ENCODE measurements around the gene VSTM2B.

VSTM2B gene

DNA sequence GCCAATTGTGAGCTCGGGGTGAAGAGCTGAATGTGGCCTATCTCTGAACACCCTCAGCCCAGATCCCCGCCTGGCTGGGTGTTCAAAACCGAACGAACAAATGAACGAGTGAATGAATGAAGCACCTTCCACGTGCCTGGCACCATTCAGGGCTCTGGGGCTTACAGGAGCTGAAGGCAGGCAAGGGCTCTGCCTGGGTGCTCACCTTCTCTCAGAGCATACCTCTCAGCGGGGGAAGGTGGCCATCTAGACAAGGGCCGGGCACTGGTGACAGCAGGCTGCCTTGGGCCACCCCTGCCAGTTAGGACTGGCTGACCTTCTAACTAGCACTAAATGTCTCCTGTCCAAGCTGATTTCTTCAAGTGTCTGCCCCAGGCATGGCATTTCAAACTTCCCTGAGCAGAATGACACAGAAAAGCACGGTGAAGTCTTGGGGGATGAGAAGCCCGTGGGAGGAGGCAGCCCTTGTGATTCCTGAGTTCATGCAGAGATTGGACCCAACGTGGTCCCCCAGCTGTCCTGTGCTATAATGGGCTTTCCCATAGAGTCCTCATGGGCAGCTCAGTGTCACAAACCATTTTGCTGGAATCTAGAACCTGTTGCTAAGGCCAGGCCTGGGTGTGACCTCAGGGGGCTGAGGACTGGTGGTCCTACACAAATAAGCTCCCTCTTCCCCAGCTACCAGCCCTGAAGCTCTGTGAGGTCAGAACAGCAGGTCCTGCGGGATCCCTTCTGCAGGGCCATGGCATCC, 27.9 kb upstream of the VSTM2B start:
- no peak for DNase-seq

DNA sequence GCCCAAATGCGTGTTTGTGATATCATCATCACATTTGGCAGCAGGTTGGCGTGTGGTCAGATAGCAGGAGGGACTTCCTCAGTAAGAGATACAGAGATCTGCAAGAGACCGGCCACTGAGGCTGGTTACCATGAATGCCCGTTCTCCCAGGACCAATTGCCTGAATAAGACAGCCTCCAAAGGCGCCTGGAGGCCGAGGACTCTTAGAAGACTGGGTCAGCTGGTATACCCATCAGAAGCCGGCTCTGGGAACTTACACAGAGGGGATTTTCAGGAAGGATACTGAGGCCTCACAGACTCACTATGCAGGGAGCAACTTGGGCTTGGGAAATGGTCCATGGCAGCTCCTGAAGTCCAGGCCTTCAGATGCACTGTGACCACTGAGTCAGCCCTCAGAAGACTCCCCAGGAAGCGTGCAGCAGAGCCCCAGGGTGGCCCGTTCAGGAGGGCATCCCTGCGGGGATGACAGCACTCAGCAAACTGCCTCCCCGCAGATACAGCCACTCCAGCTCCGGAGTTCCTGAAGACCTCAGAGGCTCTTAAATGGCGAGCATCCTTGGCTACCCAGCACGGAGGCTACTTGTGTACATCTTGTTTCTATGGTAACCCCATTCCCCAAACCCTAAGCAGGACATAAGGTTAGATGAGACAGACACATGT, 26.4 kb upstream of the VSTM2B start:
- DNase-seq, result no peak

DNA sequence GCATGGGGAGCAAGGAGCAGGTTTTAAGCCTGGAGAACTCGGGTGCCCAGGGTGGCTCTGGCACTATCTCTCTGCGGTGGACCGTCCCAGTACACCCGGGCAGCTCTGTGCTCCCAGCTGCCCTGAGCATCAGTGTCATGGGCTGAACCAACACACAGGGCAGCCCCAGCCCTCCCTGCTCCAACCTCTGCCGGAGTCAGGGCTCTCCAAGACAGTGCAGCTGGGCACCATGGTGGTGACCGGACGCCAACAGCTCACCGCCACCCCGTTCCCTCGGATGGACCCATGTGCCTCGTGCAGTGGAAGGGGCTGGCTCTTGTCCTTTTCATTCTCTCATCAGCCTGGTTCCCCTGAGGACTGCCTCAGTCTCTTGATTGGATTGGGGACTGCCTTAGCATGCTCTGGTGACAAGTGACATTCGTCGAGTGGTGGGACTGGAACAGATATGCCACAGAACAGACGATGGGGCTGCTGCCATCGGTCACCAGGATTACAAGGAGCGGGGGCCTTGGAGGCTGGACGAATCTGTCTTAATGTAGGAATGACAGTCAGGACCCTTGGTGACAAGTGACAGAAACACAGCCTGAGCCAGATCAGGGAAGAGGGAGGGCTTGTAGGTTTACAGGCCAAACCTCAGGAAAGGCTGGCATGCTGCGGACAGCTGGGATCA, 25.7 kb upstream of the VSTM2B start:
- DNase-seq, result no peak

DNA sequence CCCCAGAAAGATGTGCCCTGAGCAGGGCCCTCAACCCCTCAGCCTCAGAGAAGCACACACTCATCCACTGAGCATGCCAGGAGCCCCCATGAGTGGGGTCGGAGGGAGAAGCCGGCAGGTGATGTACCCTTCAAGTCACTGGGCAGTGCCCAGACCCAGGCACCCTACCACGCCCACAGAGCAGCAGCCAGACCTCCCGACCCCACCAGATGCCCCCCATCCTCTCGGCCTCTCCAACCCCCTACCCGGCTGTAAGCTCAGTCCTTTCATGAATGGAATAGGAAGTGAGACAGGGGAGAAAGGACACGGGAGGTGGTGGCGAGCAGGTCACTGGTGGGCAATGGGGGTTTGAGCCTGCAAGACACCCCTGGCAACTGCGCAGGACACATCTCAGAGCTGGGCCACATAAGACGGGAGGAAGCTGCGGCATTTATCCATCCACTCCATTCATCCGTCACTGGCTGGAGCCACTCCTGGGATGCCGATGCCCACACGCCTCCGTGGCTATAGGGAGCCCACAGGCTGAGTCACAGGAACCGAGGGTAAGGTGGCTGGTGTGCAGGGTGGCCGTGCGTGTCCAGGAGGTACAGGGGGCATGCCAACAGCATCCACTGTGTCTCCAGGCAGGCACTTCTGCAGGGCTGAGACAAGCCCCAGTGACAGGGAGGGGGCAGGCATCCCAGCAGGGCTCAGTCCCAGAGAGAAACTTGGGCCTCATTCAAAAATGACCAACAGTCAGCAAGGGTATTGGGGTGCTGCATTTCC, 23.8 kb upstream of the VSTM2B start:
- no peak for DNase-seq

DNA sequence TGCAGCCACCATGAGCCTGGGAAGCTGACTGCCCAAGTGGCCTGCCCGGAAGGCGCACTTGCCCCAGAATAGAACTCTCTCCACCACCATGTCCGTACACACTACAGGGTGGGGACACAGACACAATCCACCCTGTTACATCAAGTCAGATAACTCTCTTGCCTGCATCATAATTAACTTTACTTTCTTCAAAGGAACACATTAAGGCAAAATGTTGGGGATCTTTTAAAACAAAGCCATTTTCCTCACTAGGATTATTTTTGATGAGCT, 23.3 kb upstream of the VSTM2B start:
- no peak for DNase-seq

DNA sequence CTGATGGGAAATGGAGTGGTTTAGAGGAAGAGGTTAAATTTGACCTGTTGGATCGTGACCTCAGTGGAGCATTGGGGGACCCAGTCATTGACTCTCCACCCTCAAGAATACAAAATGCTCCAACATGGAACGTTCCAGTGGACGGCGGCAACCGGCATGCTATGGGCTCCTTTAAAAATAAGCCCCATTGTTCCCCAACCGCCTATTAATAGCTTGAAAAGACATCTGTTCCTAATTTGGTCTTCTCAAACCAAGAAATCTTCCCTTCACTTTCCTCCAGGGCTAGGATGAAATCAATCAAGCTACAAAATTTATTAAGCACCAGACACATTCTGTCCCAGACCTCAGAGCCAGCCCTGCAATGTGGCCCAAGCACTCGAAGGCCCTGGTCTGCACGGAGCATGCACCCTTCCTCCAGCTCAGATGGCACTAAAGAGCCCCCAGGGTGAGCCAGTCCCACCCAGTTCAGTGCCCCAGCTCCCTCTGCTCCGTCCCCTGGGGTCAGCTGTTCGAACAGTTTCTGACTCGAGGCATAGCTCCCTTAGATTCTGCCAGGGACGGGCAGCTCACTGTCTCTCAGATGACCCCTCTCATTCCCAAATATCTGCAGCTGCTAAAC, 22.5 kb upstream of the VSTM2B start:
- DNase-seq, result no peak

DNA sequence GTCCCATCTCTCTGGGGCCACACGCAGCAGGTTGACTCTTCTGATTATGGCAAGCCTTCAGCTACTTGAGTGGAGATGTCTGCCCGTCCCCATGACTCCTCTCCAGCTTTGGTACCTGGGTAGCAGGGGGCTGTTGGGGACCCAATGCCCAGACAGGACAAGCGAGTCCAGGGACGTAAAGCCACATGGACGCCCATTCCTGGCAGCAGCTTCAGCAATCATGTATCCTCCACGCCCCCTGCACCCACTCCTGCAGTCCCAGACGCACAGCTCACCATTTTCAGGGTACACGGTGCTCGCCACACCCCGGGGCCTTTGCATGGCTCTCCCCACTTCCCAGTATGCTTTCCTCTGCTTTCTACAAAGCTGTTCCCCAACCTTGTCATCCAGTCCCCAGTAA, 22.0 kb upstream of the VSTM2B start:
- DNase-seq, result no peak

DNA sequence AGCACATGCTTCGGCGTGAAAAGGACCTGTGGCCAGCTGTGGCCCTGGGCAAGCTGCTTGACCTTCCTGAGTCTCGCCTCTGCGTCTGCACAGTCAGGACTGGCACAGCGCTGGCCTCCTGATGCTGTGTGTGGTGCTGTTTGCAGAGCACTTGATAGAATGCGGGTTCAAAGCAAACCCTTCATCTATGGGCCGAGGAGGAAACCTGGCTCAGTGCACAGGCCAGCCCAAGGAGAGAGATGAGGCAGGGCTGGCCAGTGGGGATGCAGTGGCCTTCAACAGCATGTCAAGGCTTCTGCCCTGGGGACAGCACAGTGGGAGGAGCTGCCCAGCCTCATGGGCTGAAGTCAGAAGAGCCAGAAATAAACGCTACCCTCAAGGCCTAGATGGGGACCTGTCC, 21.3 kb upstream of the VSTM2B start:
- DNase-seq, result no peak

DNA sequence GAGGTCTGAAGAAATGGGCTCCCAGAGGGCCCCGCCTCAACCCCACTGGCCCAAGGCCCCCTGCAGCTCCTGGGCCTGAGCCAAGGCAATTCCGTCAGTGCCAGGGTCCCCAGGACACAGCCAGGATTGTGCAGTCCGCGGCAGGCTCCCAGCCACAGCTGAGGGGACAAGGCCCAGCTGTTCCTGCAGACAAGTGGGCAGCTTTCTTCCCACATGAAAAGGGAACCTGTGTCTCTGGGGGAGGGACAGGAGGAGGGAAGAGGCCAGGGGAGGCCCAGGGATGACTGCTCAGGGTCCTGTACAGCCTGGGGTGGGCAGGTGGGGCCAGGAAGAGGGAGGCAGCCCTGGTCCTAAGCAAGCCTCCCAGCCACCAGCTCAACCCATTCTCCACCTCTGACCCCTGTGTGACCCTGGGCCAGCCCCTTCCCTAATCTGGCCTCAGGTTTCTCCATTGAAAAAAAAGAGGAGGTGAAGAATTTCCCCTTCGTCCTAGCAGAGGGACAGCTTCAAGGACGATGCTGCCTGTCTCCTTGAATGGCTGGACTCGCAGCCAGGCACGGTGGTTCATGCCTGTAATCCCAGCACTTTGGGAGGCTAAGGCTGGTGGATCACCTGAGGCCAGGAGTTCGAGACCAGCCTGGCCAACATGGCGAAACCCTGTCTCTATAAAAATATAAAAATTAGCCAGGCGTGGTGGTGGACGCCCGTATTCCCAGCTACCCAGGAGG, 20.5 kb upstream of the VSTM2B start:
- no peak for DNase-seq

DNA sequence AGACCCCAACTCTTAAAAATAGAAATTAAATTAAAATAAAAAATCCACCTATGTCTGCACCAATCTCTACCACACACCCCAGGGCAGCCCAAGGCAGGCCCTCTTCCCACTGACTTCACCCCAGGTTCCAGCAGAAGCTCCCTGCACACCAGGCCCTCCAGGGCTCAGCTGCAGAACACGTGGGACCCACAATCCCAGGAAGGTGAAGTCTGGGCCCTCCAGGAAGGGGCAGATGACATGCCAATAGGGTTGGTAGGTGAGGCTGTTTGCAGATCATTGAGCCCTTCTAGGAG, 19.2 kb upstream of the VSTM2B start:
- no peak for DNase-seq

DNA sequence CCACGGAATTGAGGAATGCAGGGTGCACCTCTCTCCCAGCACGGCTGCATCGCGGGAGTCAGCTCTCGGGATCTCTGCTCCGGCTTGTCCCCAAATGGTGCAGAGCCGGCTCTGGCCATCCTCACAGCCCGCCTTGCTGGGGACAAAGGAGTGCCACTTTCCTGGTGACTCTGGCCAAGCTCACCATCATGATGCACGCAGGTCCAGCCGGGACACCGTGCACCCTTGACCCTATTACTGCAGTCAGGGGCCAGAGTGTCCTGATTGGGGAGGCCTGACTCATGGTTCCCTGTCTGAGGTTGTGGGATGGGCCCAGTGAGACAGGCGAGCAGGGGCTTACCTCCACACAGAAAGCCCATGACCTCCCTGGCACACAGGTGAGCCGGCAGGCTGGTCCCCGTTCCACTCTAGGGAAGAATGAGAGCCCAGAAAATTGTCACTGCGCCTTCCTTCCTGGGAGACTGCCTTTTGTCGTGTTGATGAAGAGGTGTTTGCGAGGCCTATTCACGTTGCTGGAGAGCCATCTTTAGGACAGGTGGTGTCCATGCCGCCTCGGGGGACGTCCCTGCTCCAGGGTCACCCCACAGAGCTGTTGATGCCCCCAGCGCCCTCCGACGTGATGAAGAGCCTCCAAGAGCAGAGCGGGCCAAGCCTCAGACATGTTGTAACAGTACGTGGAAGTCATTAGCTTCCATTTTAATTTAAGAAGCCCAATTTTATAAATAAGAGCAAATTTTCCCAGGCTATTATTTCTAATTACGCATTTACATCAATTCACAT, 18.5 kb upstream of the VSTM2B start:
- no peak for DNase-seq

DNA sequence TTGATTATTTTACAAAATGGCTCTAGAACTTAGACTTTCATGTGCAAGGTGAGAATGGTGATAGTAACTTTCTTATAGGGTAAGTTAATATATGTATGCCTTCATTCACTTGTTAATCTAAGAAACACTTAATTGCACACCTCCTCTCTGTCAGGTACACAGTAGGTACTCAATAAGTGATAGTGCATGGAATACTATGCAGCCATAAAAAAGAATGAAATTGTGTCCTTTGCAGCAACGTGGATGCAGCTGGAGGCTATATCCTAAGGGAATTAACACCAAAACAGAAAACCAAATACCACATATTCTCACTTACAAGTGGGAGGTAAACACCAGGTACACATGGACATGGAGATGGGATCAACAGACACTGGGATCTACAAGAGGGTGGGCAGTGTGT, 17.6 kb upstream of the VSTM2B start:
- no peak for DNase-seq

DNA sequence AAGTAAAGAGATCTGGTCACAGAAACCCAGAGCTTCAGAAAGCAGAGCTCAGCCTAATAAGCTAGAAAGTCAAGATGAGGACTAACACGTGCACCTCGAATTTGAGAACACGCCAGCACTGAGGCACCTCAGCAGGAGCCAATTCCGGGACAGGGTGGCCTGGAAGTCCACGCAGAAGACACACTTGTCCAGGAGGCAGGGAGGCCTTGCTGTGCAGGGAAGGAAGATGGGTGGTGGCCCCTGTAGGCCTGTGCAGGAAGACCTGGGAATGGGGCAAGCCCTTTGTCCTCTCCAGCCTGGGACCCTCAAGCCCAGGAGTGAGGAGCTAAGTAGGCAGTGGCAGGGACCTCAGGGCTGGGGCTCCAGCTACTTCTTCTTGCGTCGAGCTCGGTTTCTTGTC, 16.3 kb upstream of the VSTM2B start:
- DNase-seq, result no peak

DNA sequence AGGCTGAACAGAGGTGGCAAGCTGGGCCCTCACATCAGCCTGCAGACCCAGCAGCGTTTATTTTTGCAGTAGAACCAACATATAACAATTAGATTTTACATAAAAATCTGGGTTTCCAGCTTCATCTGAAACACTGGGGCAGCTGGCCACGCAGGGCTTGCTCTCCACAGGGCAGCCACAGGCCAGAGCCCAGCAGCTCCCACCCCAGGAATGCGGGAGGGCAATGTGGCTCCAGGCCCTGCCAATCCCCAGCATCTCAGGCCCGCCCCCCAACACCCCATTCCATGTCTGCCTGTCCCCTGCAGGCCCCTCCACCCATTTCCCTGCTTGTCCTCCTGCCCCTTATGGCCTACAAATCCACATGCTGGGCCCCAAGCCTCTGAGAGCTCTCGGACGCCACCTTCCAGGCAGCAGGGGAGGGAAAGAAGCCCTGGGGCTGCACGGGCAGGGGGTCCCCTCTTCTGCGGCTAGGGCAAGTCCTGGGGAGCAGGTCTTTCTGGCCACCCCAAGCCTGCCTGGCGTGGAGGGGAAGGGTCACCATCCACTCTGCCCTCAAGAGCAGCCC, 15.0 kb upstream of the VSTM2B start:
- no peak for DNase-seq

DNA sequence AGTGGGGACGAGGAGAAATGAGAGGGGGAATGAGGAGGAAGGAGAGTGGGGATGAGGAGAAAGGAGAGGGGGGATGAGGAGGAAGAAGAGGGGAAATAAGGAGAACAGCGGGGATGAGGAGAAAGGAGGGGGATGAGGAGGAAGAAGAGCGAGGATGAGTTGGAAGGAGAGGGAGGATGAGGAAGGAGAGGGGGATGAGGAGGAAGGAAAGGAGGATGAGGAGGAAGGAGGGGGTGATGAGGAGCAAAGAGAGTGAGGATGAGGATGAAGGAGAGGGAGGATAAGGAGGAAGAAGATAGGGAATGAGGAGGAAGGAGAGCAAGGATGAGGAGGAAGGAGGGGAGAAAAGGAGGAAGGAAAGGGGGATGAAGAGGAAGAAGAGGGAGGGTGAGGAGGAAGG, 14.0 kb upstream of the VSTM2B start:
- DNase-seq, result no peak

DNA sequence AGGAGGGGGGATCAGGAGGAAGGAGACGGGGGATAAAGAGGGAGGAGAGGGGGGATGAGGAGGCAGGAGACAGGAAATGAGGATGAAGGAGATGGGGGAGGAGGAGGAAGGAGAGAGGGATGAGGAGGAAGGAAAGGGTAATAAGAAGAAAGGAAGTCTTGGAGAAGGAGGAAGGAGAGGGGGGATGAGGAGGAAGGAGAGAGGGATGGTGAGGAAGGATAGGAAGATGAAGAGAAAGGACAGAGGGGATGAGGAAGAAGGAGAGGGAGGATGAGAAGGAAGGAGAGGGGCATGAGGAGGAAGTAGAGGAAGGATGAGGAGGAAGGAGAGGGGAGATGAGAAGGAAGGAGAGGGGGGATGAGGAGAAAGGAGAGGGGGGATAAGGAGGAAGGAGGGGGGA, 13.0 kb upstream of the VSTM2B start:
- no peak for DNase-seq

DNA sequence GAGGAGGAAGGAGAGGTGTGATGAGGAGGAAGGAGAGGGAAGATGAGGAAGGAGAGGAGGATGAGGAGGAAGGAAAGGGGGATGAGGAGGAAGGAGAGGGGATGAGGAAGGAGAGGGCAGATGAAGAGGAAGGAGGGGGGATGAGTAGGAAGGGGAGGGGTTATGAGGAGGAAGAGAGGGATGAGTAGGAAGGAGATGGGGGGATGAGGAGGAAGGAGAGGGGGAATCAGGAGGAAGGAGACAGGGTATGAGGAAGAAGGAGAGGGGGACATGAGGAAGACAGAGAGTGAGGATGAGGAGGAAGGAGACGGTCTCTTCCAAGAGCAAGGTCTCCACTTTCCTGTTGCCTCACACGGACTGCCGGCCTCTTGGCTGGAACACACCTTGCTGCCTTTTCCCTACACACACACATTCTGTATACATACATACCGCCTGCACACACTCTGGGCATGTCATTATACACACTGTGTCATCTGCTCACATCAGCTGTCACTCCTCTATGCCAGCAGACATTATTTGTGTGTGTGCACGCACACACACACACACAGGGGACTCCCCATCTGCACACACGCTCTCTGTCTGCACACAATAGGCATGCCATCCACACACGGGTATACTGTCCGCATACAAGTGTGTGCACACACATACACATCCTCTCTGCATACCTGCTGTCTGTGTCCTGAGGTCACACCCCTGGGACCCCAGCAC, 11.1 kb upstream of the VSTM2B start:
- DNase-seq, result no peak

DNA sequence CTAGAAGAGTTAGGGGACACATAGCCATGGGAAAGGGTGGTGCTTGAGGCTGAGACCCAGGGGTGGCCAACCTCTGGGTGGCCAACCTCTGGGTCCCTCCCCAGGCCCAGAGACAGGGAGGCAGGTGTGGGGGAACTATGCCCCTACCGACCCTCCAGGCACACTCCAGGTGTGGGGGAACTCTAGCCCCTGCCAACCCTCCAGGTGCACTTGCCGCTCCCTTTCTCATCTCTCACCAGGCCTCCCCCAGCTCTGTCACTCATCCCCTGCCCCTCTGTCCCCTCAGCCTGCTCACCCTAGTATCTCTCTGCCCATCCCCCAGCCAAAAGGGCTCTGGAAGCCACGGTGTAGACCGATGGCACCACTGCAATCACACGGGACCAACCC, 10.6 kb upstream of the VSTM2B start:
- DNase-seq, result no peak

DNA sequence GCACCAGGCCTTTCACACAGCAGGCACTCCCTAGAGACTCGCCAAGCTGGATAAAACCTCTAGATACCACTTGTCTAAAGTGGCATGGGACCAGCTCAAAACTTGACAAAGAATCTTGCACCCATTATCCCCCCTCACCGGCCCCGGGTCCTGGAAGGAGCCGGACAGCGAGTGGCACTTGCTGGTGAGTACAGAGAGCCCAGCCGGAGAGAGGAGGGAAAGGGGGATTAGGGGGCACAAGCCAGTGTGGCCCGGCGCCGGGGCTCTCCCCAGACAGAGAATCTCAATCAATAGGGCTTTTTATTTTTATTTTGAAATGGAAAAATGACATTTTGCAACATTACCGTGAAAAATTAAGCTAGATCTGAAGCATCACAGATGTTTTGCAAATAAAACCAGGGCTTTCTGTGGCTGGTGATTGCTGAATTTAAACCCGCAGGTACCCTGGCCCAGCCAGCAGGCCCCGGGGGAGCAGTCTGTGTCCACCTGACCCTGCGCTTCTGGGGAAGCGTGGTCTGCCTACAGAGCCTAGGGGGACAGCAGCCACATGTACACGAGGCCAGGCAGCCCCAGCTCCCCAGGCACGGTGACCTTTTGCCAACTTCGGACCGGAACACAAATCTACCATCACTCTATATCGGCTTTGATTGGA, 10.0 kb upstream of the VSTM2B start:
- no peak for DNase-seq

DNA sequence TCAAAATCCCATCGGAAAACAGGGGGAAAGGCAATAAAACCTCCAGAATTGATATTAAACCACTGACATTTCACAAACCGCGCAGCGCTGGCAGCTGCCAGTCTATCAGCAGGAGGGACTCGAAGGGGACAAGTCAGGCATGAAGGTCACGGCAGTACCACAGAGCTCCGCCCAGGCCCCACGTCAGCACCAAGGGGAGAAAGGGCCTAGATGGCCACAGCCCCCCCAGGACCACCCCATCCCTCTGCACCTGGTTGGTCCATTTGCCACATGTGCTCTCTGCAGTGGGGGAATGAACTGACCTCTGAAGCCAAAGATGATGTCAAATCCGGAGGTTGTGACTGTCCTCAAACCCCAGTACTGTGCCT, 9.5 kb upstream of the VSTM2B start:
- DNase-seq, result no peak

Measured in SW 1271 (cell line).